ENCODE results near the gene TM9SF1. TPM values are rescaled to one million over a fixed set of nuclear protein-coding genes. Genes with fewer than 3 reads are reported as not detected.
A peak's percentile ranks its signal among the peaks of the same experiment; 100 is the strongest.

Gene TM9SF1
- total and polyA plus RNA-seq, 2 of the 13 experiments (the other 11 are each of a cell fraction or from before 2014, with no cell fraction given), result 83.2 to 110 TPM

DNA sequence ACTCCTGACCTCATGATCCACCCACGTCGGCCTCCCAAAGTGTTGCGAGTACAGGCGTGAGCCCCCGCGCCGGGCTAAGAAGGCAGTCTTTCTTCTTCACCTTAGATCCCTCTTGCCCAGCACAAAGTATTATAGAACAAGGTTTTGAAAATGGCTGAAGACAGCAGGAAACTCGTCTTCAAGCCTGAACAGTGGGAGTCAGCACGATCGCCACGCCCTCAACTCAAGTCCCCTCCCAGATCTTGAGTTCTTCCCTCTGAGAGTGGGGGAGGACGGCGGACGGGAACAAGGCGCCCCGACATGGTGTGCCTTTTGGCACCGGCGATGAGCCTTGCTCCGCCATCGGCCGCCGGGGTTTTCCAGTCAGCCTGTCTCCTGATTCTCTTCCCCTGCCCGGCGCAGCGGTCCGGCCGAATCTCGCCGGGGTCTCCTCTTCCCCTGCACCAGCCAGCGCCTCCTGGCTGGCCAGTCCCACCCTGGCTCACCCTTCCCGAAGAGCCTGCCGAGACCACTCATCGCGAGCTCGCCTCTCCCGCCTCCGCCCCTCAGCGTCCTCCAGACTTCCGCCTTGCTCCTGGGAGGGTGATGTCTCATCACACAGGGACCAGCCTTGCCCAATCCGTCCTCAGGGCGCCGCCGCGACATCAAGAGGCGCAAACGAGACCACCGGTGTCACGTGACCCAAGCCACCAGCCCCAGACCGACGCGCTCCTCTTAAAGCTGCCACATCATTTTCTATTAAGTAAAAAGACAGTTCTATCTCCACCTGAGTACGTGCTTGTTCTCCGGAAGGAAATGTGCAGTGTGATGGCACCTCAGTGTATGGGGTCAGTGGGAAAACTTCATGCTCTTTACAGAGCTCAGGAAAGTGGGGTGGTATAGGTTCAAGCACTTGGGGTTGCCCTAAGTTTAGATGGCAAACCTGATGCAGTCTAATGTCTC is 18.0 kb upstream of the TM9SF1 start, which contains the start of gene CHMP4A (continued):
- TF ChIP-seq ISL2 (CRISPR knock-in tag; IDR thresholded peaks at IDR 0.05), result peak; percentile 95
- peak; percentile 86 for TF ChIP-seq PITX1 (CRISPR knock-in tag; IDR thresholded peaks at IDR 0.05)
- peak; percentile 100 for TF ChIP-seq CREM (IDR thresholded peaks at IDR 0.05)
- TF ChIP-seq CREM (CRISPR knock-in tag; IDR thresholded peaks at IDR 0.05), result peak; percentile 95
- TF ChIP-seq GATAD2A (CRISPR knock-in tag; IDR thresholded peaks at IDR 0.05), result peak; percentile 89
- TF ChIP-seq SPEN (CRISPR knock-in tag; IDR thresholded peaks at IDR 0.05; ENCODE audit: low read depth), result peak; percentile 99
- peak; percentile 93; the same call in 1 of the 2 replicates for TF ChIP-seq TP53 (CRISPR knock-in tag; conservative IDR thresholded peaks at IDR 0.05)
- TF ChIP-seq, protein P1, sequence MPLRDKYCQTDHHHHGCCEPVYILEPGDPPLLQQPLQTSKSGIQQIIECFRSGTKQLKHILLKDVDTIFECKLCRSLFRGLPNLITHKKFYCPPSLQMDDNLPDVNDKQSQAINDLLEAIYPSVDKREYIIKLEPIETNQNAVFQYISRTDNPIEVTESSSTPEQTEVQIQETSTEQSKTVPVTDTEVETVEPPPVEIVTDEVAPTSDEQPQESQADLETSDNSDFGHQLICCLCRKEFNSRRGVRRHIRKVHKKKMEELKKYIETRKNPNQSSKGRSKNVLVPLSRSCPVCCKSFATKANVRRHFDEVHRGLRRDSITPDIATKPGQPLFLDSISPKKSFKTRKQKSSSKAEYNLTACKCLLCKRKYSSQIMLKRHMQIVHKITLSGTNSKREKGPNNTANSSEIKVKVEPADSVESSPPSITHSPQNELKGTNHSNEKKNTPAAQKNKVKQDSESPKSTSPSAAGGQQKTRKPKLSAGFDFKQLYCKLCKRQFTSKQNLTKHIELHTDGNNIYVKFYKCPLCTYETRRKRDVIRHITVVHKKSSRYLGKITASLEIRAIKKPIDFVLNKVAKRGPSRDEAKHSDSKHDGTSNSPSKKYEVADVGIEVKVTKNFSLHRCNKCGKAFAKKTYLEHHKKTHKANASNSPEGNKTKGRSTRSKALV (CRISPR knock-in tag; IDR thresholded peaks at IDR 0.05), result peak; percentile 92; the same call in 1 of the 2 replicates
- TF ChIP-seq NCOA2 (CRISPR knock-in tag; IDR thresholded peaks at IDR 0.05), result peak; percentile 68; the same call in 1 of the 2 replicates
- peak; percentile 87 for TF ChIP-seq MIXL1 (CRISPR knock-in tag; IDR thresholded peaks at IDR 0.05)
- TF ChIP-seq ZNF772 (CRISPR knock-in tag; IDR thresholded peaks at IDR 0.05), result peak; percentile 98
- TF ChIP-seq MBD4 (IDR thresholded peaks at IDR 0.05; ENCODE audit: borderline replicate concordance, low read length), result no peak
- TF ChIP-seq PHF21A (CRISPR knock-in tag; IDR thresholded peaks at IDR 0.05), result no peak
- TF ChIP-seq, protein P2, sequence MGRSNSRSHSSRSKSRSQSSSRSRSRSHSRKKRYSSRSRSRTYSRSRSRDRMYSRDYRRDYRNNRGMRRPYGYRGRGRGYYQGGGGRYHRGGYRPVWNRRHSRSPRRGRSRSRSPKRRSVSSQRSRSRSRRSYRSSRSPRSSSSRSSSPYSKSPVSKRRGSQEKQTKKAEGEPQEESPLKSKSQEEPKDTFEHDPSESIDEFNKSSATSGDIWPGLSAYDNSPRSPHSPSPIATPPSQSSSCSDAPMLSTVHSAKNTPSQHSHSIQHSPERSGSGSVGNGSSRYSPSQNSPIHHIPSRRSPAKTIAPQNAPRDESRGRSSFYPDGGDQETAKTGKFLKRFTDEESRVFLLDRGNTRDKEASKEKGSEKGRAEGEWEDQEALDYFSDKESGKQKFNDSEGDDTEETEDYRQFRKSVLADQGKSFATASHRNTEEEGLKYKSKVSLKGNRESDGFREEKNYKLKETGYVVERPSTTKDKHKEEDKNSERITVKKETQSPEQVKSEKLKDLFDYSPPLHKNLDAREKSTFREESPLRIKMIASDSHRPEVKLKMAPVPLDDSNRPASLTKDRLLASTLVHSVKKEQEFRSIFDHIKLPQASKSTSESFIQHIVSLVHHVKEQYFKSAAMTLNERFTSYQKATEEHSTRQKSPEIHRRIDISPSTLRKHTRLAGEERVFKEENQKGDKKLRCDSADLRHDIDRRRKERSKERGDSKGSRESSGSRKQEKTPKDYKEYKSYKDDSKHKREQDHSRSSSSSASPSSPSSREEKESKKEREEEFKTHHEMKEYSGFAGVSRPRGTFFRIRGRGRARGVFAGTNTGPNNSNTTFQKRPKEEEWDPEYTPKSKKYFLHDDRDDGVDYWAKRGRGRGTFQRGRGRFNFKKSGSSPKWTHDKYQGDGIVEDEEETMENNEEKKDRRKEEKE (IDR thresholded peaks at IDR 0.05), result no peak
- TF ChIP-seq, protein P3, sequence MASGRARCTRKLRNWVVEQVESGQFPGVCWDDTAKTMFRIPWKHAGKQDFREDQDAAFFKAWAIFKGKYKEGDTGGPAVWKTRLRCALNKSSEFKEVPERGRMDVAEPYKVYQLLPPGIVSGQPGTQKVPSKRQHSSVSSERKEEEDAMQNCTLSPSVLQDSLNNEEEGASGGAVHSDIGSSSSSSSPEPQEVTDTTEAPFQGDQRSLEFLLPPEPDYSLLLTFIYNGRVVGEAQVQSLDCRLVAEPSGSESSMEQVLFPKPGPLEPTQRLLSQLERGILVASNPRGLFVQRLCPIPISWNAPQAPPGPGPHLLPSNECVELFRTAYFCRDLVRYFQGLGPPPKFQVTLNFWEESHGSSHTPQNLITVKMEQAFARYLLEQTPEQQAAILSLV (CRISPR knock-in tag; IDR thresholded peaks at IDR 0.05; ENCODE audit: borderline replicate concordance), result peak; percentile 94
- peak; percentile 96 for TF ChIP-seq ZNF160 (CRISPR knock-in tag; IDR thresholded peaks at IDR 0.05)
- TF ChIP-seq FOXC1 (CRISPR knock-in tag; IDR thresholded peaks at IDR 0.05; ENCODE audit: borderline replicate concordance), result no peak
- no peak for TF ChIP-seq ZNF670 (CRISPR knock-in tag; IDR thresholded peaks at IDR 0.05; ENCODE audit: borderline replicate concordance)
- TF ChIP-seq LCORL (IDR thresholded peaks at IDR 0.05), result peak; percentile 95
- TF ChIP-seq LCORL (CRISPR knock-in tag; IDR thresholded peaks at IDR 0.05), result peak; percentile 87
- TF ChIP-seq NFYB (CRISPR knock-in tag; IDR thresholded peaks at IDR 0.05), result peak; percentile 99
- peak; percentile 96 for TF ChIP-seq XRCC5 (optimal IDR thresholded peaks at IDR 0.05; ENCODE audit: low read length)
- no peak for TF ChIP-seq ZMYM2 (CRISPR knock-in tag; IDR thresholded peaks at IDR 0.05)
- TF ChIP-seq, protein P4, sequence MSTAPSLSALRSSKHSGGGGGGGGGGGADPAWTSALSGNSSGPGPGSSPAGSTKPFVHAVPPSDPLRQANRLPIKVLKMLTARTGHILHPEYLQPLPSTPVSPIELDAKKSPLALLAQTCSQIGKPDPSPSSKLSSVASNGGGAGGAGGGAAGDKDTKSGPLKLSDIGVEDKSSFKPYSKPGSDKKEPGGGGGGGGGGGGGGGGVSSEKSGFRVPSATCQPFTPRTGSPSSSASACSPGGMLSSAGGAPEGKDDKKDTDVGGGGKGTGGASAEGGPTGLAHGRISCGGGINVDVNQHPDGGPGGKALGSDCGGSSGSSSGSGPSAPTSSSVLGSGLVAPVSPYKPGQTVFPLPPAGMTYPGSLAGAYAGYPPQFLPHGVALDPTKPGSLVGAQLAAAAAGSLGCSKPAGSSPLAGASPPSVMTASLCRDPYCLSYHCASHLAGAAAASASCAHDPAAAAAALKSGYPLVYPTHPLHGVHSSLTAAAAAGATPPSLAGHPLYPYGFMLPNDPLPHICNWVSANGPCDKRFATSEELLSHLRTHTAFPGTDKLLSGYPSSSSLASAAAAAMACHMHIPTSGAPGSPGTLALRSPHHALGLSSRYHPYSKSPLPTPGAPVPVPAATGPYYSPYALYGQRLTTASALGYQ (CRISPR knock-in tag; IDR thresholded peaks at IDR 0.05), result peak; percentile 82
